ENCODE data around the gene SLC5A11.

DNA sequence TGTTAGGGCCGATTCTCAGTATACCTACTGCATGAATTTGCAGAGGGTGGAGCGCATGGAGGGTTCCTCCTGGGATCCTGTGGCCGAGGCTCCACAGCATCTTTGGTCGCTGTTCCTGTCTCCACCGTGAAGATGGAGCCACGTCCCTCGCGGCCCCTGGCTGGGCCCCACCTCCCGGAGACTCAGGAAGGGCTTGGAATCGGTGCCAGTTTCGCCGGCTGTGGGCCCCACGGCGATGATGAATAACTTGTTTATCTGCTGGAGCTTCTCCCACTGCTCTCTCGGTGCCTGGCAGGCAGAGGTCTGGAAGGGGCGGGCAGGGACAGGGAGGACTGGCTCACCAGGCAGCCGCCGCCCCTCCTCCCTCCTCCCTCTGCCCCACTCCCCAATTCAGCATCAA lies 8.1 kb downstream of the SLC5A11 start:
- TF ChIP-seq, protein P1, sequence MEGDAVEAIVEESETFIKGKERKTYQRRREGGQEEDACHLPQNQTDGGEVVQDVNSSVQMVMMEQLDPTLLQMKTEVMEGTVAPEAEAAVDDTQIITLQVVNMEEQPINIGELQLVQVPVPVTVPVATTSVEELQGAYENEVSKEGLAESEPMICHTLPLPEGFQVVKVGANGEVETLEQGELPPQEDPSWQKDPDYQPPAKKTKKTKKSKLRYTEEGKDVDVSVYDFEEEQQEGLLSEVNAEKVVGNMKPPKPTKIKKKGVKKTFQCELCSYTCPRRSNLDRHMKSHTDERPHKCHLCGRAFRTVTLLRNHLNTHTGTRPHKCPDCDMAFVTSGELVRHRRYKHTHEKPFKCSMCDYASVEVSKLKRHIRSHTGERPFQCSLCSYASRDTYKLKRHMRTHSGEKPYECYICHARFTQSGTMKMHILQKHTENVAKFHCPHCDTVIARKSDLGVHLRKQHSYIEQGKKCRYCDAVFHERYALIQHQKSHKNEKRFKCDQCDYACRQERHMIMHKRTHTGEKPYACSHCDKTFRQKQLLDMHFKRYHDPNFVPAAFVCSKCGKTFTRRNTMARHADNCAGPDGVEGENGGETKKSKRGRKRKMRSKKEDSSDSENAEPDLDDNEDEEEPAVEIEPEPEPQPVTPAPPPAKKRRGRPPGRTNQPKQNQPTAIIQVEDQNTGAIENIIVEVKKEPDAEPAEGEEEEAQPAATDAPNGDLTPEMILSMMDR (IDR thresholded peaks at IDR 0.05): no peak
- TF ChIP-seq EZH2 (IDR thresholded peaks at IDR 0.05; ENCODE audit: borderline replicate concordance, insufficient read depth, low read depth, low read length, poor library complexity, severe bottlenecking): no peak

Data from B cell (primary cell).